Panc1 (cell line): ENCODE data around the gene PRKG1. TPM values are rescaled to one million over a fixed set of nuclear protein-coding genes. Genes with fewer than 3 reads are reported as not detected.
"Not testable (repeated sequence)": the region's sequence is repeated elsewhere in the genome, so short reads cannot be mapped to it uniquely, and the experiment has no call there.

ENCODE experiments used
- ATAC-seq: fragments of 200-7000 bp; cut with Tn5 transposase; 2 replicates; pipeline ENCODE4 v1.9.1; 2020; ENCODE audit warnings: mild to moderate bottlenecking, moderate library complexity
- BruUV-seq: library from RNA; stranded (reverse); fragments of 400-500 nt; replicated peaks from 2 replicates; lab custom pipeline; 2021; lab: Mats Ljungman, UMichigan
- CTCF ChIA-PET: fragments of 300-600 bp; sonication (Branson Sonifier 250); formaldehyde crosslinking; loops from one replicate; lab custom pipeline; 2022; ENCODE audit warnings: antibody characterized with exemption; lab: Charles Lee
- POLR2A ChIA-PET: fragments of 300-600 bp; sonication (Branson Sonifier 250); formaldehyde crosslinking; loops from one replicate; lab custom pipeline; 2022; ENCODE audit warnings: antibody characterized with exemption; lab: Charles Lee
- DNase-seq: peaks from one replicate; pipeline ENCODE4 v3.0.0-alpha.2; 2010; ENCODE audit warnings: low read depth, low spot score
- H3K27ac ChIP-seq: 2 replicates; pipeline ENCODE4 v1.5.1; 2011; ENCODE audit warnings: mild to moderate bottlenecking, low read length, inconsistent platforms
- H3K27me3 ChIP-seq: fragments of 200-500 bp; sonication (Bioruptor generic); 2 replicates; pipeline ENCODE4 v1.6.0; 2014; ENCODE audit warnings: low read length, inconsistent platforms; ENCODE audit not compliant: control insufficient read depth, insufficient read depth
- H3K36me3 ChIP-seq: fragments of 200-500 bp; sonication (Bioruptor generic); 2 replicates; pipeline ENCODE4 v1.5.1; 2014; ENCODE audit warnings: inconsistent platforms, mild to moderate bottlenecking, low read length, moderate library complexity; ENCODE audit not compliant: control insufficient read depth, insufficient read depth
- H3K4me1 ChIP-seq: 2 replicates; pipeline ENCODE4 v1.5.1; 2011; ENCODE audit warnings: inconsistent platforms, mild to moderate bottlenecking, low read length, moderate library complexity; ENCODE audit not compliant: control insufficient read depth, insufficient read depth
- H3K4me3 ChIP-seq, 2 experiments: 2 replicates each; pipeline ENCODE4 v1.5.1; 2011 to 2012; ENCODE audit warnings: low read depth in 2 of 2, low read length in 2 of 2, mild to moderate bottlenecking in 2 of 2, inconsistent platforms in 1 of 2, moderate library complexity in 1 of 2
- H3K9me3 ChIP-seq: fragments of 200-500 bp; sonication (Bioruptor generic); 2 replicates; pipeline ENCODE4 v1.5.1; 2014; ENCODE audit warnings: low read depth, mild to moderate bottlenecking, inconsistent platforms, low read length, moderate library complexity; ENCODE audit not compliant: control insufficient read depth, insufficient read depth
- POLR2AphosphoS5 ChIP-seq: IDR thresholded peaks from 2 replicates; pipeline ENCODE4 v1.6.1; 2012; ENCODE audit warnings: mild to moderate bottlenecking, low read depth, low read length, moderate library complexity
- SIN3A ChIP-seq: IDR thresholded peaks from 2 replicates; pipeline ENCODE4 v1.6.1; 2012; ENCODE audit warnings: low read depth, mild to moderate bottlenecking, low read length, moderate library complexity, borderline replicate concordance; ENCODE audit not compliant: insufficient read depth
- TCF7L2 ChIP-seq: IDR thresholded peaks from 2 replicates; pipeline ENCODE4 v1.6.1; 2011; ENCODE audit warnings: mild to moderate bottlenecking, low read depth, low read length, inconsistent platforms
- in situ Hi-C: cut with HindIII; loops from 2 replicates; pipeline ENCODE4 v1.10.0; 2016; ENCODE audit warnings: low sequenced_read_pairs, low pct_unique_long_range_greater_than_20kb
- intact Hi-C: fragments of 100-400 bp; cut with micrococcal nuclease; formaldehyde crosslinking; loops from one replicate; pipeline ENCODE4 v1.10.0; 2022; ENCODE audit not compliant: unreplicated experiment
- total RNA-seq: library from RNA; stranded (reverse); gene quantifications from one replicate; pipeline ENCODE4 v1.2.1, GENCODE V29; 2021; ENCODE audit not compliant: unreplicated experiment
- TF ChIP-seq, protein P1 (sequence below), 2 experiments: IDR thresholded peaks; 2 replicates each; pipeline ENCODE4 v1.6.1; 2011 to 2012; ENCODE audit warnings: low read depth in 2 of 2, control low read depth in 1 of 2, low read length in 1 of 2, mild to moderate bottlenecking in 1 of 2, moderate library complexity in 1 of 2; ENCODE audit not compliant: insufficient read depth in 1 of 2
- TF ChIP-seq, protein P2 (sequence below): fragments of 450-650 bp; IDR thresholded peaks from 2 replicates; pipeline ENCODE4 v1.5.1; 2017; ENCODE audit warnings: mild to moderate bottlenecking

PRKG1 gene
- total RNA-seq, 1 experiment from 2014 or later = 0.92 TPM

- POLR2A ChIA-PET = no interaction called here
- no peak overlapping the region for H3K4me3 ChIP-seq
- in situ Hi-C loops = no loop called here
- H3K36me3 ChIP-seq = no peaks in the 10 kb centered on the region
- H3K9me3 ChIP-seq = no peaks in the 10 kb centered on the region
- no TSS peak for BruUV-seq
- no peaks in the 10 kb centered on the region for H3K4me1 ChIP-seq
- DNase-seq (no peak), ATAC-seq (no peak)
- CTCF ChIA-PET = no interaction called here
- H3K27ac ChIP-seq = no peak overlapping the region
- TF ChIP-seq SIN3A (no peak), TCF7L2 (no peak), POLR2AphosphoS5 (no peak)
- TF ChIP-seq, protein P1, sequence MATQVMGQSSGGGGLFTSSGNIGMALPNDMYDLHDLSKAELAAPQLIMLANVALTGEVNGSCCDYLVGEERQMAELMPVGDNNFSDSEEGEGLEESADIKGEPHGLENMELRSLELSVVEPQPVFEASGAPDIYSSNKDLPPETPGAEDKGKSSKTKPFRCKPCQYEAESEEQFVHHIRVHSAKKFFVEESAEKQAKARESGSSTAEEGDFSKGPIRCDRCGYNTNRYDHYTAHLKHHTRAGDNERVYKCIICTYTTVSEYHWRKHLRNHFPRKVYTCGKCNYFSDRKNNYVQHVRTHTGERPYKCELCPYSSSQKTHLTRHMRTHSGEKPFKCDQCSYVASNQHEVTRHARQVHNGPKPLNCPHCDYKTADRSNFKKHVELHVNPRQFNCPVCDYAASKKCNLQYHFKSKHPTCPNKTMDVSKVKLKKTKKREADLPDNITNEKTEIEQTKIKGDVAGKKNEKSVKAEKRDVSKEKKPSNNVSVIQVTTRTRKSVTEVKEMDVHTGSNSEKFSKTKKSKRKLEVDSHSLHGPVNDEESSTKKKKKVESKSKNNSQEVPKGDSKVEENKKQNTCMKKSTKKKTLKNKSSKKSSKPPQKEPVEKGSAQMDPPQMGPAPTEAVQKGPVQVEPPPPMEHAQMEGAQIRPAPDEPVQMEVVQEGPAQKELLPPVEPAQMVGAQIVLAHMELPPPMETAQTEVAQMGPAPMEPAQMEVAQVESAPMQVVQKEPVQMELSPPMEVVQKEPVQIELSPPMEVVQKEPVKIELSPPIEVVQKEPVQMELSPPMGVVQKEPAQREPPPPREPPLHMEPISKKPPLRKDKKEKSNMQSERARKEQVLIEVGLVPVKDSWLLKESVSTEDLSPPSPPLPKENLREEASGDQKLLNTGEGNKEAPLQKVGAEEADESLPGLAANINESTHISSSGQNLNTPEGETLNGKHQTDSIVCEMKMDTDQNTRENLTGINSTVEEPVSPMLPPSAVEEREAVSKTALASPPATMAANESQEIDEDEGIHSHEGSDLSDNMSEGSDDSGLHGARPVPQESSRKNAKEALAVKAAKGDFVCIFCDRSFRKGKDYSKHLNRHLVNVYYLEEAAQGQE (IDR thresholded peaks at IDR 0.05; ENCODE audit: insufficient read depth in 1 of 2, low read depth in 2 of 2, low read length in 1 of 2) = no peak
- TF ChIP-seq, protein P2, sequence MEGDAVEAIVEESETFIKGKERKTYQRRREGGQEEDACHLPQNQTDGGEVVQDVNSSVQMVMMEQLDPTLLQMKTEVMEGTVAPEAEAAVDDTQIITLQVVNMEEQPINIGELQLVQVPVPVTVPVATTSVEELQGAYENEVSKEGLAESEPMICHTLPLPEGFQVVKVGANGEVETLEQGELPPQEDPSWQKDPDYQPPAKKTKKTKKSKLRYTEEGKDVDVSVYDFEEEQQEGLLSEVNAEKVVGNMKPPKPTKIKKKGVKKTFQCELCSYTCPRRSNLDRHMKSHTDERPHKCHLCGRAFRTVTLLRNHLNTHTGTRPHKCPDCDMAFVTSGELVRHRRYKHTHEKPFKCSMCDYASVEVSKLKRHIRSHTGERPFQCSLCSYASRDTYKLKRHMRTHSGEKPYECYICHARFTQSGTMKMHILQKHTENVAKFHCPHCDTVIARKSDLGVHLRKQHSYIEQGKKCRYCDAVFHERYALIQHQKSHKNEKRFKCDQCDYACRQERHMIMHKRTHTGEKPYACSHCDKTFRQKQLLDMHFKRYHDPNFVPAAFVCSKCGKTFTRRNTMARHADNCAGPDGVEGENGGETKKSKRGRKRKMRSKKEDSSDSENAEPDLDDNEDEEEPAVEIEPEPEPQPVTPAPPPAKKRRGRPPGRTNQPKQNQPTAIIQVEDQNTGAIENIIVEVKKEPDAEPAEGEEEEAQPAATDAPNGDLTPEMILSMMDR = no peak
- no peaks in the 10 kb centered on the region for H3K27me3 ChIP-seq
- intact Hi-C loops = no loop called here
Measured at GRCh38 chr10:51269821-51270220, 195.5 kb downstream of the PRKG1 start.

GRCh38 chr10:51270936-51271530 is 196.7 kb downstream of the PRKG1 start:
- H3K9me3 ChIP-seq = no peaks in the 10 kb centered on the region
- BruUV-seq = no TSS peak
- no peaks in the 10 kb centered on the region for H3K27me3 ChIP-seq
- no peak for TF ChIP-seq POLR2AphosphoS5
- TF ChIP-seq, protein P2 = no peak
- no peak for TF ChIP-seq TCF7L2
- TF ChIP-seq SIN3A = no peak
- TF ChIP-seq, protein P1 (IDR thresholded peaks at IDR 0.05; ENCODE audit: insufficient read depth in 1 of 2, low read depth in 2 of 2, low read length in 1 of 2) = no peak
- no peaks in the 10 kb centered on the region for H3K4me1 ChIP-seq
- intact Hi-C loops = no loop called here
- CTCF ChIA-PET = no interaction called here
- ATAC-seq (no peak), DNase-seq (no peak)
- in situ Hi-C loops = no loop called here
- no peaks in the 10 kb centered on the region for H3K36me3 ChIP-seq
- no peak overlapping the region for H3K4me3 ChIP-seq
- H3K27ac ChIP-seq = no peak overlapping the region
- POLR2A ChIA-PET = no interaction called here

GRCh38 chr10:51272099-51272498 is 197.8 kb downstream of the PRKG1 start:
- H3K4me3 ChIP-seq, H3K9me3 ChIP-seq, H3K4me1 ChIP-seq, ATAC-seq, DNase-seq, H3K36me3 ChIP-seq, in situ Hi-C loops, H3K27ac ChIP-seq, intact Hi-C loops, POLR2A ChIA-PET, BruUV-seq, CTCF ChIA-PET, H3K27me3 ChIP-seq: not testable (repeated sequence)
